Measurements from ENCODE around the gene PTRH1.

Gene PTRH1

GRCh38 chr9:127720031-127720864 is 4.8 kb upstream of the PTRH1 start:
- no peak for DNase-seq (ENCODE audit: low read depth)

- DNase-seq (ENCODE audit: low read depth), result no peak
Observed at GRCh38 chr9:127717766-127718165, 2.3 kb upstream of the PTRH1 start.

DNA sequence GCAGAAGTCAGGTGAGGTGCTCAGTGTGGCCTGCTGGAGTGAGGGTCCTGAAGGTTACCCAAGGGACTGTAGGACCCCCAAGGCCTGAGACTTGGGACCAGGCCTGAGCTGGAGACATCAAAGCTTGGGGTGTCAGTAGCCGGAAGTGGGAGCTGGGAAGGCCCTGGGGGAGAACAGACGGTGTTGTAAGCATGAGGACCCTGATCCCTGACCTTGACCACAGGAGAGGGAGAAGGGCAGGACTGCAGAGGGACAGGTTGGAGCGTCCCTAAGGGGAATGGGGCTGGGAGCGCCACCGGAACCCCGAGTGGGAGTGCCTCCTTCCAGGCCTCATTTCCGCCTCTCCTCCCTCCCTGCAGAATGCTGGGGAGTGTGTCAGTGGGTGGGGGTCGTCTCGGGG is 949 bp upstream of the PTRH1 start:
- no peak for DNase-seq (ENCODE audit: low read depth)

DNA sequence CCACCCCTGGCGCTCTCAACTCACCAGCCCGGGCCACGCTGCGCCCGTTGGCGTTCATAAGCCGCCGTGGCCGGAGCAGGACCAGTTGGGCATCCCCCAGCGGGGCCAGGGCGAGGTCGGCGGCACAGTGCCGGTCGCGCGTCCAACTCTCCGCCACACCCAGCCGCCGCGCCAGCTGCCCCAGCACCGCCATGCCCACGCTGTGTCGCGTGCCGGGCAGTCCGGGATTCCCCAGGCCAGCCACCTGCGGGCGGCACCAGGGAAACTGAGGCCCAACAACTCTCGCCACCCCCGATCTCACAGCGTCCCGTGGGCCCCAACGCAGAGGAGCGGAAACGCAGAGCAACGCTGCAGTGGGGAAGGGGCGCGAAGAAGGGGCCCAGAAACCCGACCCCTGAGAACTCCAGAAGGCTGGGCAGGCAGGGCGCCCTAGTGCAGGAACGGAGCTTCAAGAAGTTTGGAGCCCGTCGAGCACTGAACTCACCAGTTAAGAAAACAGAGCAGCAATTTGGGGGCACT is 453 bp downstream of the PTRH1 start:
- no peak for DNase-seq (ENCODE audit: low read depth)

GRCh38 chr9:127714020-127714750 is 1.3 kb downstream of the PTRH1 start:
- no peak for DNase-seq (ENCODE audit: low read depth)

GRCh38 chr9:127712867-127713266 is 2.6 kb downstream of the PTRH1 start:
- no peak for DNase-seq (ENCODE audit: low read depth)

DNA sequence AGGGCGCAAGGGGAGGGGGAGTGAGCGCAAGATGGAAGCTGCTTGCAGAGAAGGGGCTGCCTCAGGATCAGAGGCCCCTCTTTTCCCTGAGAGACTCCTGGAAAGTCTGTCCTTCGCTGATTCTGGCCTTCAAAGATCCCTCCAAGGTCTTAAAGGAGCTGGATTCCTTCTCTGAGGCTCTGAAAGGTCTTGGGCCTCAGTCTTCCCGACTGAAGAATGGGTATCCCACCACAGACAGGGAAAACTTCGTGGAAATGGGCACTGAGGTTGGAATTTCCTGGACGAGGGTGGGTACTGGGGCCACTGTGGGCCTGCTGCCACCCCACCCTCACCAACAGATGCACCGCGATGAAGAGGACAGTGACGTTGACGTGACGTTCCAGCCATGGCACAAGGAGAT is 3.1 kb downstream of the PTRH1 start:
- DNase-seq (ENCODE audit: low read depth), result no peak

DNA sequence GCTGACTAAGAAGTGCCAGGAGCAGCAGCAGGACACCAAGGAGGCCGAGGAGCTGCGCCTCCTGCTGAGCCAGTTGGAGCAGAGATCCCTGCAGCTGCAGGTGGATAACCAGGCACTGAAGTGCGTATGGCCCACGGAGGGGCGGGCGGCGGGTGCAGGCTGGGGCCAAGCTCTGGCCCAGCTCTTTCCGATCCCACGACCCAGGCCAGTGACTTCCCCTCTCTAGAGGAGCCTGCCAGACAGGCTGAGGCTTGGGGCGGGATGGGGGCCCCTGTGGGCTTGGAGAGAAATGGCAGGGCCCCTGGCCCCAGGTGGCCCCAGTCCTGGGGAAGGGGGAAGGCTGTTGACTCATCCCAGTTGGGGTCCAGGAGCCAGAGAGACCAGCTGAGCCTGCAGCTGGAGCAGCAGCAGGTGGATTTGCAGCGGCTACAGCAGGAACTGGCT is 3.6 kb downstream of the PTRH1 start:
- no peak for DNase-seq (ENCODE audit: low read depth)

GRCh38 chr9:127711226-127711701 is 4.2 kb downstream of the PTRH1 start:
- no peak for DNase-seq (ENCODE audit: low read depth)

- DNase-seq (ENCODE audit: low read depth), result no peak
Observed at GRCh38 chr9:127710204-127710783, 5.2 kb downstream of the PTRH1 start.

GRCh38 chr9:127708952-127709587 is 6.4 kb downstream of the PTRH1 start:
- no peak for DNase-seq (ENCODE audit: low read depth)

DNA sequence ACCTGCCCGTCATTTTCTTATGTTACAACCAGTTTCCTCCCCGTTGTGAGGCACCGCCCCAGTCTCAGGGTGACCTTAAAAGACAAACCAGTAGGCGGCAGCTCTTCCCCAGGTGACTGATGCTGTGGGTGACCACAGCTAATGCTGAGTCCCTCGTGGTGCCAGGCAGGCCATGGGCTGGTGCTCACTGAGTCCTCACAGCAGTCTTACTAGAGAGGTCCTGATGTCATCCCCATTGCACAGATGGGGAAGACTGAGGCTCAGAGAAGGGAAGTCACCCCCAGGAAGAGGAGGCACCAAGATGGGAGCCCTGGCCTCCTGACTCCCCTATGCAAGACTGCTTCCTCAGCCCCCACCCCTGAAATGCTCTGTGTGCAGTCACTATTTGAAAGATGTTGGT is 7.7 kb downstream of the PTRH1 start:
- peak; percentile 37 for DNase-seq (ENCODE audit: low read depth)

DNA sequence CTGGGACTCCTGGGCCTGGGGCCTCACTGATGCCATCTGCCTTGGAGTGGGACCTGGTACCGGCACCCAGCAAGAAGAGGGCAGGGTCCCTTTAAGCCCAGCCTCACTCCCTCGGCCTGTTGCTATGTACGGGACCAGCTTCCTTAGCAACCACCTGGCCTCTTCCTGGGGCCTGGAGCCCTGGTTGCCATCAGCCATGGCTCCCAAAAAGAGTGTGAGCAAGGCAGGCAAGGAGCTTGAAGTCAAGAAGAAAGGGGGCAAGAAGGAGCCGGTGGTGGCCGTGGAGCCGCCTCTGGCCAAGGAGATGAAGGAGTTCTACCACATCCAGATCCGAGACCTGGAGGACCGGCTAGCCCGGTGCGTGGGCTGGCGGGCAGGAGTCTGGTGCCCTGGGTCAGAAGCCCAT is 8.6 kb downstream of the PTRH1 start, which contains the start of gene CFAP157:
Gene CFAP157, plus strand, starts transcription at position 153 of the 406 bp plus-strand sequence. Its CDS starts 44 bp downstream, at position 197.
- DNase-seq (ENCODE audit: low read depth), result no peak

- no peak for DNase-seq (ENCODE audit: low read depth)
Observed at GRCh38 chr9:127705577-127706379, 9.7 kb downstream of the PTRH1 start.

DNA sequence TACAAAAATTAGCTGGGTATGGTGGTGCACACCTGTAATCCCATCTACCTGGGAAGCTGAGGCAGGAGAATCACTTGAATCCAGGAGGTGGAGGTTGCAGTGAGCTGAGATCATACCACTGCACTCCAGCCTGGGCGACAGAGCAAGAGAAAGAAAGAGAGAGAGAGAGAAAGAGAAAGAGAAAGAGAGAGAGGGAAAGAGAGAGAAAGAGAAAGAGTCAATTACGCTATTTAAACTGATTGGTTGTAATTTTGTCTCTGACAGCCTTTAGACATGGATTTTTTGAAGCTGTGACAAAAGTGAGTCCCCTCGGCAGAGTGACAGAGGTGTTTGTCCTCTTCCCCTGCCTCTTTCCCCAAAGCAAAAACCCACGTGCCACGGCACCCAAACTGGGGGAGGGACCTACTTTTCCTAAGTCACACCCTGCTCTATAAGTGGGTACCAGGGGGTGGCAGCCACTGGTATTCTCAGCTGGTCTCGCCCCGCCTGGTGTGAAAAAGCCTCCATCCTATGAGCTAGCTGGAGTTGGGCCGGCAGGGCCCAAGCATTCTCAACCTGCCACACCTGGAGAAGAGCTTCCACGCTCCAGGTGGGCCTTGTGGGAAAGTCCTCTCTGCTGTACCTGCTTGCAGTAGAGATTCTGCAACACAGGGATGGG is 12.0 kb downstream of the PTRH1 start:
- DNase-seq (ENCODE audit: low read depth), result no peak

DNA sequence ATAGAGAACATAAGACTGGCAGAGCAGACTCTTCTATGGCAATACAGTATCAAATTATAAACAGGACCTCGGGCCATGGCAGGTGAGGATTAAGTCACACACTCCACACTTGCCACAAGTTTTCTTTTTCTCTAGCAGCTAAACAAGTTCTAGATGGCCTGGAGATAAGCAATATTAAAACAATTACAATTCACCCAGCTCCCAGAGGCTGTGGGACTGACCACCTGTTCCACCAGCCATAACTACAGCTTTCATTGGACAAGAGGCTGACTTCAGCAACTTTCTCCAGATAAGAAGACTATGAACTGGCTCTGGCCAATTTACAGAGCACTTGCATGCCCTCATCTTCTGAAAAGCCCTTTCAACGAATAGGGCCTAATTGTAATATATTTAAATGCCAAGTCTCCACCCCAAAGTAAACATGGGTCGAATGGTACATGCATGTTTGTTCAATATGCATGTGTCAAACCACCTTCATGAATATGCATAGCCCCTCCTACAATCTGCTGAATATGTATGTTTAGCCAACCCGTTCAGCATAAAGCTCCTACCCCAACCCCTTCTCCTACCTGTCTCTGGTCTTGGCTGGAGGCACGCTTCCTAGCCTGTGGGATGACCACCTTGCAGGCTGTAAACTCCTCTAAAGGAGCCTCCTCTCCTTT is 14.7 kb downstream of the PTRH1 start:
- no peak for DNase-seq (ENCODE audit: low read depth)

GRCh38 chr9:127700140-127700539 is 15.3 kb downstream of the PTRH1 start:
- DNase-seq (ENCODE audit: low read depth), result no peak

DNA sequence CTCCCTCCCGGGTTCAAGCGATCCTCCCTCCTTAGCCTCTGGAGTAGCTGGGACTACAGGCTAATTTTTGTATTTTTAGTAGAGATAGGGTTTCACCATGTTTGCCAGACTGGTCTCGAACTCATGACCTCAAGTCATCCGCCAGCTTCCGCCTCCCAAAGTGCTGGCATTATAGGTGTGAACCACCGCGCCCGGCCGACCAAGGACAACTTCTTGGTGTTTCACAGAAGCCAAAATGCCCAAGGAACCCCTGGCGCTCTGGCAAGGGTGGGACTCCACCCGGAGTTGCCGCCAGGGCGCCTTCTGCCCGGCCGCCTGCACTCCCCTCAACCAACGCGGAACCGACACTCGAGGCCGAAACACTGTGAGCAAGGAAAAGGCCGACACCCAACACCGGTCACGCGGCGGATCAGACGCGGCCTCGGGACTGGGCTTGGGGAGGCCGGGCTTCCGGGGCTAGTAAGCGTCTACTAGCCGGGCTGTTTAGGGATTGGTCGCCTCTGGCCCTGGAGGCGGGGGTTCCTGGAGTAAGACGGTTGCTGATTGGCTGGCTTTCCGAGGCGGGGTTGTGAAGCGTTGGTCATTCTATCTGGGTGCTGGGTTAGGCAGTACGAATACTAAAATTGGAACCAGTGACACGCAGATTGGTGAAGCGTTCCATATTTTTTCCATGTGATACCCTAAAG is 16.3 kb downstream of the PTRH1 start:
- DNase-seq (ENCODE audit: low read depth), result peak; percentile 83

- no peak for DNase-seq (ENCODE audit: low read depth)
Observed at GRCh38 chr9:127698386-127698785, 17.1 kb downstream of the PTRH1 start.

All from activated T-cell treated with anti-CD3 and anti-CD28 coated beads for 48 hours (primary cell).